NB4 (cell line): Measurements from ENCODE around the gene ABHD12.
"Not testable (repeated sequence)": the region's sequence is repeated elsewhere in the genome, so short reads cannot be mapped to it uniquely, and the experiment has no call there.

Source experiments
- DNase-seq: peaks from one replicate; pipeline ENCODE4 v3.0.0; 2010; ENCODE audit warnings: low read depth
- H3K4me3 ChIP-seq: one replicate; pipeline ENCODE4 v1.5.1; 2011; ENCODE audit warnings: mild to moderate bottlenecking, low read depth, low read length, moderate library complexity
- MYC ChIP-seq: IDR thresholded peaks from 2 replicates; pipeline ENCODE4 v1.6.1; 2011; ENCODE audit warnings: low read depth, low read length
- POLR2A ChIP-seq: IDR thresholded peaks from 2 replicates; pipeline ENCODE4 v1.6.1; 2011; ENCODE audit warnings: mild to moderate bottlenecking; ENCODE audit not compliant: insufficient read length; ENCODE audit errors: extremely low read depth
- TF ChIP-seq, protein P1 (sequence below): IDR thresholded peaks from one replicate; pipeline ENCODE4 v1.5.1; 2012; ENCODE audit warnings: low read depth, low read length
- TF ChIP-seq, protein P2 (sequence below): IDR thresholded peaks from 2 replicates; pipeline ENCODE4 v1.6.1; 2011; ENCODE audit warnings: low read depth, low read length

Gene ABHD12

DNA sequence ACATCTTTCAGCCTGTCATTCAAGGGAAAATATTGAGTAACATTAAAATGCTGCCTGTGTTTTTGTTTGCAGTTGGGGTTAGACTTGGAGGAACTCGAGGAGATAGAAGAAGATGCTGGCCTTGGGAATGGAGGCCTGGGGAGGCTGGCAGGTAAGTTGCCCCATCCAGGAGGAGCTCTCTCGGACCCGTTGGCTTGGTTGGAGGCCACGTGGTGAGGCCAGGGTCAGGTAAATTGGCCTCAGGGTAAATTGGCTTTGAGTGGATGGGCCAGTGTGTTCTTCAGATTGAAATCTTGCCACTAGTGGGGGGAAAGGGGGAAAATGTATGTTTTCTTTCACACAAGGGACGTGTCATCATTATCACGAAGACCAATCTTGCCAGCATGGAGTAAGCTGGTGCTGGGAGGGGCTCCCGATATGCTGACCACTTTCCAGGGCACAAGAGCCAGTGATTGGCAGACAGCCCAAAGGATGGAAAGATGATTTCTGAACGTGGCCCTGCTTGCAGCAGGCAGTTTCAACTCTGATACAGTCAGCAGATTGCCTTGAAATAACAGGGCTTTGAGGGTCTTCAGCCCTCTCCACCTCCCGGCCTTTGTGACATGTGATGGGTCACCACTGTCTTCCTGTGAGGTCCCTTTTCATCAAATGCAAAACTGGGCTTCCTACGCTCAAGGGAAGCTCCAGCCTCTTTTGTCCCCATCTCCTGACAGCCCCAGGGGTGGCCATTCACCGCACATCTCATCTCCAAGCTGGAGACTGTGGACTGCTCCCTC lies 121.4 kb downstream of the ABHD12 start:
- TF ChIP-seq, protein P1, sequence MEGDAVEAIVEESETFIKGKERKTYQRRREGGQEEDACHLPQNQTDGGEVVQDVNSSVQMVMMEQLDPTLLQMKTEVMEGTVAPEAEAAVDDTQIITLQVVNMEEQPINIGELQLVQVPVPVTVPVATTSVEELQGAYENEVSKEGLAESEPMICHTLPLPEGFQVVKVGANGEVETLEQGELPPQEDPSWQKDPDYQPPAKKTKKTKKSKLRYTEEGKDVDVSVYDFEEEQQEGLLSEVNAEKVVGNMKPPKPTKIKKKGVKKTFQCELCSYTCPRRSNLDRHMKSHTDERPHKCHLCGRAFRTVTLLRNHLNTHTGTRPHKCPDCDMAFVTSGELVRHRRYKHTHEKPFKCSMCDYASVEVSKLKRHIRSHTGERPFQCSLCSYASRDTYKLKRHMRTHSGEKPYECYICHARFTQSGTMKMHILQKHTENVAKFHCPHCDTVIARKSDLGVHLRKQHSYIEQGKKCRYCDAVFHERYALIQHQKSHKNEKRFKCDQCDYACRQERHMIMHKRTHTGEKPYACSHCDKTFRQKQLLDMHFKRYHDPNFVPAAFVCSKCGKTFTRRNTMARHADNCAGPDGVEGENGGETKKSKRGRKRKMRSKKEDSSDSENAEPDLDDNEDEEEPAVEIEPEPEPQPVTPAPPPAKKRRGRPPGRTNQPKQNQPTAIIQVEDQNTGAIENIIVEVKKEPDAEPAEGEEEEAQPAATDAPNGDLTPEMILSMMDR = no peak
- no peak for DNase-seq
- H3K4me3 ChIP-seq = no peak overlapping the region

DNA sequence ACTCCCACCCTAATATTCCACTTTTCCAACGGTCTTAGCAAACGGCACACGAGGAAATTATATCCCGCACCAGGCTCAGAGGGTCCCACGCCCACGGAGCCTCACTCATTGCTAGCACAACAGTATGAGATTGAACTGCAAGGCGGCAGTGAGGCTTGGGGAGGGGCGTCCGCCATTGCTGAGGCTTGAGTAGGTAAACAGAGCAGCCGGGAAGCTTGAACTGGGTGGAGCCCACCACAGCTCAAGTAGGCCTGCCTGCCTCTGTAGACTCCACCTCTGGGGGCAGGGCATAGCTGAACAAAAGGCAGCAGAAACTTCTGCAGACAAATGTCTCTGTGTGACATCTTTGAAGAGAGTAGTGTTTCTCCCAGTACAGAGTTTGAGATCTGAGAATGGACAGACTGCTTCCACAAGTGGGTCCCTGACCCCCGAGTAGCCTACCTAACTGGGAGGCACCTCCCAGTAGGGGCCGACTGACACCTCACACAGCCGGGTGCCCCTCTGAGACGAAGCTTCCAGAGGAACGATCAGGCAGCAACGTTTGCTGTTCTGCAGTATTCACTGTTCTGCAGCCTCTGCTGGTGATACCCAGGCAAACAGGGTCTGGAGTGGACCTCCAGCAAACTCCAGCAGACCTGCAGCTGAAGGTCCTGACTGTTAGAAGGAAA lies 129.7 kb downstream of the ABHD12 start:
- DNase-seq, H3K4me3 ChIP-seq: not testable (repeated sequence)

DNA sequence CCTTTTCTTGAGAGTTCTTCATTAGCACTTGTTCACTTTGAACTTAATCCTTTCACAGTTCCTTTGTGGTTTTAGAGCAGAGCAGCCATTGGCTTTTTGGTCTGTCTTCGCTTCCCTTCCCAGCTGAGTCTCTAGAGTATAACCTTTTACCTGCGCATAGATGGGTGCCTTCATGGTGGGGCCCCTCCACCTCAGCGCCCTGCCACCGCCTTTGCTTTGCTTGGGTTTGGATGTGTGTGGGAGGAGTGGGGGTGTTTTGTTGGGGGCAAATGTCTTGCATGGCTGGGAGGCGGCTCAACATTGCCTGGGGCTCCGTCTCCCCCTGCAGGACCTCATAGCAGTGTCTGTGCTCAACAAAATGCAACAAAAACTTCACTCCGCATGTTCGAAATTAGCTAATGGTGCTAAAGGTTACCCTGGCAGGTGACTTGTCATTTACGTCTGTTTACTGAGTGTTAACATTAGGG lies 130.8 kb downstream of the ABHD12 start:
- TF ChIP-seq, protein P1 = no peak
- TF ChIP-seq, protein P2, sequence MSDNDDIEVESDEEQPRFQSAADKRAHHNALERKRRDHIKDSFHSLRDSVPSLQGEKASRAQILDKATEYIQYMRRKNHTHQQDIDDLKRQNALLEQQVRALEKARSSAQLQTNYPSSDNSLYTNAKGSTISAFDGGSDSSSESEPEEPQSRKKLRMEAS = no peak
- TF ChIP-seq POLR2A = no peak
- no peak for TF ChIP-seq MYC
- no peak overlapping the region for H3K4me3 ChIP-seq
- no peak for DNase-seq

DNA sequence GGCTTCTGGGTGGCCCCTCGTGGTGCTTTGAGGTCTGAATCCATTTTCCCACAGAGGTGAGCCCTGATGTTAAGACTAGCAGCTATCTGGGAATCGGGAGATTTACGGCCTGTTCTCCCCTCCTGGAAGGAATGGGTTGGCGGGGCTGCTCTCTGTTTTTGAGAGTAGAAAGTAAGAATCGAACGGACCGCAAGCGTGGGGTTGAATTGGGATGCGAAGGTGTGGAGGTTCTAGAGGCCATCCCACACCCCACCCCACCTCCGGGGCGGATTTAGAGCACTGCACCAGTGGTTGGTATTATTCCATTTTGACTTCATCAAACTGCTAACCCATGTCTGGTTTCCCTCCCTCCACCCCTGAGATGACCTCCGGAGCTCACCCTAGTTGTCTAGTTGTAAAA lies 131.3 kb downstream of the ABHD12 start:
- H3K4me3 ChIP-seq = no peak overlapping the region
- no peak for TF ChIP-seq POLR2A
- no peak for TF ChIP-seq MYC
- TF ChIP-seq, protein P1 = no peak
- TF ChIP-seq, protein P2 = no peak
- DNase-seq = no peak

DNA sequence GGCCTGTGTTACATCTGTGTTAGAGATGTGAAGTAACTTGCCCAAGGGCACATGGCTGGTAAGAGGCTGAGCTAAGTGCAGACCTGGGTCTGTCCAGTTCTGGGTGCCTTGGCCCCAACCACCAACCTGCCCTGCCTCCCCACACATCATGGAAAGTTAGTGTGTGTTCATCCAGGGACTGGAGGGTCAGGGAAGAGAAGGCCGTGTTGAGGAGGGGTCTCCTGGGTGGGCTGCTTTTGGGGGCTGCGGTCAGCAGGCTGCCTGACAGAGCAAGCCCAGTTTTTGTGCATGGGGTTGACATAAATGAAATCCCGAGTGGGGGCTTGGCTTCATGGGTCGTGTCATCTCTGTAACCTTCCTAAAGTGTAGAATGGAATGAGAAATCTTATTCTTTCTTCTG lies 131.8 kb downstream of the ABHD12 start:
- no peak for TF ChIP-seq POLR2A
- TF ChIP-seq, protein P1 = no peak
- TF ChIP-seq, protein P2 = no peak
- TF ChIP-seq MYC = no peak
- no peak overlapping the region for H3K4me3 ChIP-seq
- no peak for DNase-seq

DNA sequence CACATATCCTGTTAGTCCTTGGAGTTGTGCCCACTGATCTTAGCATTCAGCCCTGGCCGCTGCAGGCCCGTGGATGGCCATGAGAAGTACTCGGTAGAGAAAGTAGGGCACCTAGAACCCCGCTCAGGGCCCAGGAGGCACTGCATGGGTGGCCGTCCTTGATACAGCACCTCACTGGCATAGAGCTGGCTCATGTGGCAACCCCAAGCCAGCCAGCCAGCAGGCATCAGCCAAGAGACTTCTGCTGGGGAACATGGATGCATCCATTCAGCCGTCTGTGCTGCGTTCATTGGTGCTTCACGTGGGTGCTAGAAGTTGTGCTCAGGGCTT lies 132.2 kb downstream of the ABHD12 start:
- no peak for DNase-seq
- TF ChIP-seq MYC (no peak), POLR2A (no peak)
- TF ChIP-seq, protein P2 = no peak
- TF ChIP-seq, protein P1 = no peak

More for the DNA sequence above, 132.2 kb downstream of the ABHD12 start:
- no peak overlapping the region for H3K4me3 ChIP-seq
